Measurements from ENCODE around the gene BCL2A1.

- TF ChIP-seq CTCF (IDR thresholded peaks at IDR 0.05; ENCODE audit: low read depth, low read length) (no peak), POLR2A (IDR thresholded peaks at IDR 0.05; ENCODE audit: extremely low read depth, insufficient read length) (no peak), MYC (IDR thresholded peaks at IDR 0.05; ENCODE audit: low read depth, low read length) (no peak), MAX (IDR thresholded peaks at IDR 0.05; ENCODE audit: low read depth, low read length) (no peak)
These were observed 17.6 kb upstream of the BCL2A1 start for GRCh38 chr15:79988448-79989117.

Data from NB4 (cell line).